DOHH2 (cell line): Measurements from ENCODE around the gene FAM131A.

ENCODE experiments used
- H3F3A ChIP-seq: fragments of 200-600 bp; sonication (generic), shearing (Covaris generic); 2 replicates; pipeline ENCODE4 v1.6.0; 2016; ENCODE audit warnings: antibody characterized with exemption, mild to moderate bottlenecking; ENCODE audit not compliant: control insufficient read depth, insufficient read depth
- H3K27ac ChIP-seq: fragments of 200-600 bp; sonication (generic); 2 replicates; pipeline ENCODE4 v1.5.1; 2014; ENCODE audit warnings: low read depth, mild to moderate bottlenecking, low read length, moderate library complexity
- H3K27me3 ChIP-seq: fragments of 200-600 bp; sonication (generic); 2 replicates; pipeline ENCODE4 v1.6.1; 2014; ENCODE audit warnings: mild to moderate bottlenecking, low read length, mixed read lengths; ENCODE audit not compliant: control insufficient read depth
- H3K36me3 ChIP-seq: fragments of 200-600 bp; sonication (generic); 2 replicates; pipeline ENCODE4 v1.6.1; 2014; ENCODE audit warnings: mild to moderate bottlenecking, low read length, moderate library complexity, mixed read lengths; ENCODE audit not compliant: control insufficient read depth
- H3K4me1 ChIP-seq: fragments of 200-600 bp; sonication (generic); 2 replicates; pipeline ENCODE4 v1.6.1; 2014; ENCODE audit warnings: mild to moderate bottlenecking, low read length, mixed read lengths; ENCODE audit not compliant: control insufficient read depth
- H3K4me2 ChIP-seq: fragments of 200-600 bp; sonication (generic); 2 replicates; pipeline ENCODE4 v1.6.0; 2014; ENCODE audit warnings: mild to moderate bottlenecking, low read length, moderate library complexity
- H3K4me3 ChIP-seq: fragments of 200-600 bp; sonication (generic); 2 replicates; pipeline ENCODE4 v1.5.1; 2014; ENCODE audit warnings: mild to moderate bottlenecking, low read length, mixed read lengths
- H3K79me2 ChIP-seq: fragments of 200-600 bp; sonication (generic); 2 replicates; pipeline ENCODE4 v1.6.1; 2014; ENCODE audit warnings: mild to moderate bottlenecking, low read length, mixed read lengths; ENCODE audit not compliant: control insufficient read depth
- H3K9me2 ChIP-seq: fragments of 200-600 bp; sonication (generic); replicated peaks from 2 replicates; pipeline ENCODE4 v1.6.1; 2014; ENCODE audit warnings: mild to moderate bottlenecking, low read length, mixed read lengths; ENCODE audit not compliant: control insufficient read depth
- H3K9me3 ChIP-seq: fragments of 200-600 bp; sonication (generic); 2 replicates; pipeline ENCODE4 v1.6.1; 2014; ENCODE audit warnings: antibody characterized with exemption, low read length, mixed read lengths; ENCODE audit not compliant: control insufficient read depth, insufficient read depth
- H4K20me1 ChIP-seq: fragments of 200-600 bp; sonication (generic); 2 replicates; pipeline ENCODE4 v1.6.0; 2014; ENCODE audit warnings: low read depth, mild to moderate bottlenecking, antibody characterized with exemption, low read length, moderate library complexity; ENCODE audit not compliant: control insufficient read depth, insufficient read depth
- CTCF ChIP-seq: fragments of 200-600 bp; sonication (generic); IDR thresholded peaks from one replicate; pipeline ENCODE4 v1.5.1; 2014; ENCODE audit warnings: antibody characterized with exemption, mild to moderate bottlenecking, low read depth, low read length; ENCODE audit not compliant: poor library complexity, severe bottlenecking
- EZH2phosphoT487 ChIP-seq: fragments of 200-600 bp; sonication (generic); IDR thresholded peaks from 2 replicates; pipeline ENCODE4 v1.6.1; 2017; ENCODE audit warnings: borderline replicate concordance, mild to moderate bottlenecking, antibody characterized with exemption, low read length, moderate library complexity, mixed read lengths

The FAM131A gene

GRCh38 chr3:184300378-184300720 is 37.1 kb upstream of the FAM131A start:
- Histone ChIP-seq H3K4me1 (peaks cover 16% of the 10 kb centered on the region), H3K9me3 (no peaks in the 10 kb centered on the region), H4K20me1 (peaks cover 9% of the 10 kb centered on the region; the same call in 1 of the 2 replicates), H3K79me2 (peaks cover 33% of the 10 kb centered on the region), H3K4me3 (peak overlapping the region; percentile 82), H3F3A (peaks cover 3% of the 10 kb centered on the region; the same call in 1 of the 2 replicates), H3K27ac (no peak overlapping the region), H3K4me2 (peak overlapping the region; percentile 67), H3K36me3 (peaks cover 61% of the 10 kb centered on the region), H3K27me3 (0 out of 2 replicates have a peak, but pooled peaks cover 4% of the 10 kb centered on the region), H3K9me2 (no peaks in the 10 kb centered on the region)
- TF ChIP-seq EZH2phosphoT487 (no peak), CTCF (no peak)

GRCh38 chr3:184305577-184305976 is 31.8 kb upstream of the FAM131A start:
- TF ChIP-seq CTCF (peak; percentile 61), EZH2phosphoT487 (no peak)
- Histone ChIP-seq H3K4me3 (no peak overlapping the region), H3K9me2 (no peaks in the 10 kb centered on the region), H3K4me2 (no peak overlapping the region), H3K36me3 (peaks cover 87% of the 10 kb centered on the region), H3K27ac (no peak overlapping the region), H3K9me3 (no peaks in the 10 kb centered on the region), H4K20me1 (no peaks in the 10 kb centered on the region), H3K79me2 (peaks cover 18% of the 10 kb centered on the region), H3F3A (no peaks in the 10 kb centered on the region), H3K27me3 (no peaks in the 10 kb centered on the region), H3K4me1 (peaks cover 2% of the 10 kb centered on the region)

GRCh38 chr3:184306341-184306972 is 30.9 kb upstream of the FAM131A start:
- TF ChIP-seq EZH2phosphoT487 (no peak), CTCF (no peak)
- no peaks in the 10 kb centered on the region for H3K9me2 ChIP-seq
- H3K4me2 ChIP-seq: no peak overlapping the region
- no peaks in the 10 kb centered on the region for H3K4me1 ChIP-seq
- no peak overlapping the region for H3K27ac ChIP-seq
- peaks cover under 1% of the 10 kb centered on the region for H3F3A ChIP-seq
- no peaks in the 10 kb centered on the region for H3K9me3 ChIP-seq
- no peak overlapping the region for H3K4me3 ChIP-seq
- no peaks in the 10 kb centered on the region for H3K27me3 ChIP-seq
- peaks cover 79% of the 10 kb centered on the region for H3K36me3 ChIP-seq
- no peaks in the 10 kb centered on the region for H4K20me1 ChIP-seq
- peaks cover 10% of the 10 kb centered on the region for H3K79me2 ChIP-seq
